H9 (cell line): ENCODE results near the gene SVIP. TPM values are rescaled to one million over a fixed set of nuclear protein-coding genes. Genes with fewer than 3 reads are reported as not detected.

ENCODE experiments used
- DNase-seq: peaks from one replicate; pipeline ENCODE4 v3.0.0-alpha.2; 2017
- H2AFZ ChIP-seq: one replicate; pipeline ENCODE4 v1.6.1; 2013; ENCODE audit warnings: mild to moderate bottlenecking, low read length, control low read depth, moderate library complexity
- H2AK5ac ChIP-seq: 2 replicates; pipeline ENCODE4 v1.6.1; 2013; ENCODE audit warnings: low read length, control low read depth, mixed read lengths; ENCODE audit not compliant: insufficient read length
- H2BK120ac ChIP-seq: one replicate; pipeline ENCODE4 v1.6.1; 2013; ENCODE audit warnings: low read depth, mild to moderate bottlenecking, low read length, control low read depth, inconsistent platforms; ENCODE audit not compliant: poor library complexity, severe bottlenecking
- H2BK12ac ChIP-seq: 2 replicates; pipeline ENCODE4 v1.6.1; 2013; ENCODE audit warnings: low read length, control low read depth, mixed read lengths, low read depth; ENCODE audit not compliant: insufficient read length
- H2BK15ac ChIP-seq: 2 replicates; pipeline ENCODE4 v1.6.1; 2013; ENCODE audit warnings: low read depth, low read length, control low read depth
- H2BK20ac ChIP-seq: one replicate; pipeline ENCODE4 v1.6.1; 2013; ENCODE audit warnings: low read depth, mild to moderate bottlenecking, low read length, control low read depth, inconsistent platforms; ENCODE audit not compliant: poor library complexity, severe bottlenecking
- H2BK5ac ChIP-seq: 2 replicates; pipeline ENCODE4 v1.6.1; 2013; ENCODE audit warnings: low read length, control low read depth, mixed read lengths; ENCODE audit not compliant: insufficient read length
- H3K14ac ChIP-seq: 2 replicates; pipeline ENCODE4 v1.6.1; 2013; ENCODE audit warnings: low read length, control low read depth; ENCODE audit not compliant: insufficient read depth
- H3K18ac ChIP-seq: 2 replicates; pipeline ENCODE4 v1.6.1; 2013; ENCODE audit warnings: low read depth, mild to moderate bottlenecking, mixed read lengths, low read length, control low read depth; ENCODE audit not compliant: insufficient read length
- H3K23ac ChIP-seq: 2 replicates; pipeline ENCODE4 v1.6.1; 2013; ENCODE audit warnings: low read length, control low read depth, mixed read lengths, low read depth; ENCODE audit not compliant: insufficient read length
- H3K23me2 ChIP-seq: 2 replicates; pipeline ENCODE4 v1.6.1; 2013; ENCODE audit warnings: low read depth, mild to moderate bottlenecking, mixed read lengths, low read length, control low read depth; ENCODE audit not compliant: insufficient read length, poor library complexity, severe bottlenecking
- H3K27ac ChIP-seq: 2 replicates; pipeline ENCODE4 v1.5.1; 2013; ENCODE audit warnings: low read length, control low read depth, mixed read lengths, low read depth; ENCODE audit not compliant: insufficient read length
- H3K27me3 ChIP-seq: 2 replicates; pipeline ENCODE4 v1.6.1; 2013; ENCODE audit warnings: low read length, control low read depth, inconsistent platforms; ENCODE audit not compliant: insufficient read depth
- H3K4ac ChIP-seq: 2 replicates; pipeline ENCODE4 v1.6.1; 2013; ENCODE audit warnings: low read depth, mild to moderate bottlenecking, control low read depth, inconsistent platforms, low read length, moderate library complexity
- H3K4me1 ChIP-seq: 2 replicates; pipeline ENCODE4 v1.6.1; 2013; ENCODE audit warnings: low read length, control low read depth, inconsistent platforms; ENCODE audit not compliant: insufficient read depth
- H3K4me2 ChIP-seq: 2 replicates; pipeline ENCODE4 v1.6.1; 2013; ENCODE audit warnings: low read length, control low read depth, mixed read lengths; ENCODE audit not compliant: insufficient read length, insufficient read depth
- H3K56ac ChIP-seq: 2 replicates; pipeline ENCODE4 v1.6.1; 2013; ENCODE audit warnings: low read depth, mild to moderate bottlenecking, mixed read lengths, low read length, control low read depth; ENCODE audit not compliant: insufficient read length
- H3K79me1 ChIP-seq: 2 replicates; pipeline ENCODE4 v1.6.1; 2013; ENCODE audit warnings: low read depth, mild to moderate bottlenecking, moderate library complexity, low read length, control low read depth, inconsistent platforms; ENCODE audit not compliant: insufficient read depth, poor library complexity, severe bottlenecking
- H3K79me2 ChIP-seq: 2 replicates; pipeline ENCODE4 v1.6.1; 2013; ENCODE audit warnings: low read length, control low read depth, inconsistent platforms; ENCODE audit not compliant: insufficient read depth
- H3K9ac ChIP-seq: 2 replicates; pipeline ENCODE4 v1.6.1; 2013; ENCODE audit warnings: low read length, control low read depth, mixed read lengths; ENCODE audit not compliant: insufficient read length; ENCODE audit errors: extremely low read depth
- H3K9me3 ChIP-seq: one replicate; pipeline ENCODE4 v1.6.1; 2013; ENCODE audit warnings: low read depth, low read length, inconsistent platforms; ENCODE audit not compliant: control insufficient read depth
- H3T11ph ChIP-seq: one replicate; pipeline ENCODE4 v1.6.1; 2013; ENCODE audit warnings: mild to moderate bottlenecking, low read length, control low read depth, inconsistent platforms
- H4K20me1 ChIP-seq: one replicate; pipeline ENCODE4 v1.6.1; 2013; ENCODE audit not compliant: control insufficient read depth, insufficient read length, insufficient read depth
- H4K5ac ChIP-seq: 2 replicates; pipeline ENCODE4 v1.6.1; 2013; ENCODE audit warnings: low read depth, mild to moderate bottlenecking, mixed read lengths, low read length, control low read depth; ENCODE audit not compliant: insufficient read length
- H4K8ac ChIP-seq: replicated peaks from 2 replicates; pipeline ENCODE4 v1.6.1; 2013; ENCODE audit warnings: low read length, control low read depth, mixed read lengths, low read depth; ENCODE audit not compliant: insufficient read length
- H4K91ac ChIP-seq: 2 replicates; pipeline ENCODE4 v1.6.1; 2013; ENCODE audit warnings: low read depth, mild to moderate bottlenecking, moderate library complexity, mixed read lengths, low read length, control low read depth; ENCODE audit not compliant: insufficient read length
- H3K27ac Mint-ChIP-seq, 3 experiments: 2 replicates in 2 of 3; 3 replicates in 1 of 3; pipeline ENCODE4 v1.8.0; 2020 to 2021; ENCODE audit warnings: mixed read lengths in 3 of 3, mild to moderate bottlenecking in 1 of 3, moderate library complexity in 1 of 3
- H3K27me3 Mint-ChIP-seq: 2 replicates; pipeline ENCODE4 v1.8.0; 2021; ENCODE audit warnings: low read depth, mild to moderate bottlenecking, moderate library complexity, mixed read lengths
- H3K36me3 Mint-ChIP-seq, 3 experiments: 2 replicates in 2 of 3; 3 replicates in 1 of 3; pipeline ENCODE4 v1.8.0; 2020 to 2021; ENCODE audit warnings: low read depth in 3 of 3, mixed read lengths in 3 of 3; ENCODE audit not compliant: insufficient read depth in 1 of 3
- H3K4me1 Mint-ChIP-seq, 2 experiments: 2 replicates each; pipeline ENCODE4 v1.8.0; 2020; ENCODE audit warnings: mixed read lengths in 2 of 2
- H3K4me3 Mint-ChIP-seq, 2 experiments: 2 replicates in 1 of 2; 3 replicates in 1 of 2; pipeline ENCODE4 v1.8.0; 2020 to 2021; ENCODE audit warnings: mild to moderate bottlenecking in 2 of 2, mixed read lengths in 2 of 2, moderate library complexity in 1 of 2
- H3K9me3 Mint-ChIP-seq, 2 experiments: 2 replicates in 1 of 2; 3 replicates in 1 of 2; pipeline ENCODE4 v1.8.0; 2020; ENCODE audit warnings: mild to moderate bottlenecking in 2 of 2, mixed read lengths in 2 of 2, moderate library complexity in 1 of 2
- WGBS: extraction: QIAGEN DNeasy Blood & Tissue Kit; methylation state at CpG from one replicate; pipeline ENCODE4 v1.1.7; 2013; ENCODE audit warnings: missing lambda C conversion rate, low lambda C conversion rate, mixed read lengths; ENCODE audit not compliant: insufficient read length; ENCODE audit errors: extremely low coverage; 5-methylcytosine and 5-hydroxymethylcytosine counted together
- total RNA-seq: library from RNA; stranded (reverse); gene quantifications from 2 replicates; pipeline ENCODE4 v1.2.1, GENCODE V29; 2021
- TF ChIP-seq, protein P1 (sequence below): fragments of 200-600 bp; sonication (generic); conservative IDR thresholded peaks from 3 replicates; pipeline ENCODE4 v1.8.0; 2021; ENCODE audit warnings: antibody characterized with exemption, mild to moderate bottlenecking

SVIP gene
- total RNA-seq, 1 experiment from 2014 or later: 10.4 TPM

- Histone ChIP-seq H4K5ac (no peak overlapping the region), H3K4ac (no peak overlapping the region), H2BK20ac (no peak overlapping the region), H4K20me1 (no peaks in the 10 kb centered on the region), H3K14ac (no peak overlapping the region), H3K9me3 (no peaks in the 10 kb centered on the region), H3K56ac (no peak overlapping the region), H3K4me1 (no peaks in the 10 kb centered on the region), H2BK120ac (no peak overlapping the region), H3K23ac (no peak overlapping the region), H4K91ac (no peak overlapping the region), H3T11ph (no peak overlapping the region), H3K79me2 (no peaks in the 10 kb centered on the region), H3K27ac (no peak overlapping the region), H3K18ac (no peak overlapping the region), H2AFZ (no peak overlapping the region), H3K9ac (no peak overlapping the region), H3K79me1 (no peaks in the 10 kb centered on the region), H4K8ac (no peak overlapping the region), H3K23me2 (no peaks in the 10 kb centered on the region), H2BK15ac (no peak overlapping the region), H2BK5ac (no peak overlapping the region), H2BK12ac (no peak overlapping the region), H2AK5ac (no peak overlapping the region), H3K27me3 (no peaks in the 10 kb centered on the region), H3K4me2 (no peak overlapping the region)
- Mint-ChIP-seq H3K4me1 (no peaks in the 10 kb centered on the region), H3K9me3 (peaks cover 7 to 9% of the 10 kb centered on the region in 2 experiments; a peak in 4 of 5 replicates), H3K36me3 (peaks cover 0 to 12% (median 4%) of the 10 kb centered on the region in 3 experiments; a peak in 4 of 7 replicates), H3K27ac (no peak overlapping the region), H3K4me3 (no peak overlapping the region), H3K27me3 (no peaks in the 10 kb centered on the region)
- no peak for DNase-seq
- no CpG with 5 or more reads among the region's 1 CpG for WGBS
- TF ChIP-seq, protein P1, sequence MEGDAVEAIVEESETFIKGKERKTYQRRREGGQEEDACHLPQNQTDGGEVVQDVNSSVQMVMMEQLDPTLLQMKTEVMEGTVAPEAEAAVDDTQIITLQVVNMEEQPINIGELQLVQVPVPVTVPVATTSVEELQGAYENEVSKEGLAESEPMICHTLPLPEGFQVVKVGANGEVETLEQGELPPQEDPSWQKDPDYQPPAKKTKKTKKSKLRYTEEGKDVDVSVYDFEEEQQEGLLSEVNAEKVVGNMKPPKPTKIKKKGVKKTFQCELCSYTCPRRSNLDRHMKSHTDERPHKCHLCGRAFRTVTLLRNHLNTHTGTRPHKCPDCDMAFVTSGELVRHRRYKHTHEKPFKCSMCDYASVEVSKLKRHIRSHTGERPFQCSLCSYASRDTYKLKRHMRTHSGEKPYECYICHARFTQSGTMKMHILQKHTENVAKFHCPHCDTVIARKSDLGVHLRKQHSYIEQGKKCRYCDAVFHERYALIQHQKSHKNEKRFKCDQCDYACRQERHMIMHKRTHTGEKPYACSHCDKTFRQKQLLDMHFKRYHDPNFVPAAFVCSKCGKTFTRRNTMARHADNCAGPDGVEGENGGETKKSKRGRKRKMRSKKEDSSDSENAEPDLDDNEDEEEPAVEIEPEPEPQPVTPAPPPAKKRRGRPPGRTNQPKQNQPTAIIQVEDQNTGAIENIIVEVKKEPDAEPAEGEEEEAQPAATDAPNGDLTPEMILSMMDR: no peak
Measured at GRCh38 chr11:22846726-22847125, 17.1 kb upstream of the SVIP start.
